IgD-negative memory B cell (primary cell): ENCODE results near the gene GPR25. TPM values are rescaled to one million over a fixed set of nuclear protein-coding genes. Genes with fewer than 3 reads are reported as not detected.

Source experiments
- polyA plus RNA-seq: library from polyadenylated mRNA; unstranded; fragments of 300-500 nt; fragmentation: Illumina TruSeq; gene quantifications from one replicate; pipeline ENCODE4 v1.2.3, GENCODE V29; 2021

The GPR25 gene
- polyA plus RNA-seq, 1 donor from 2014 or later: 41.1 TPM

Other genes starting within 250 kb of the GPR25 start
- 19.1 TPM for gene DDX59, start 203.1 kb upstream of the GPR25 start, polyA plus RNA-seq
- 0.06 TPM for gene CAMSAP2, start 134.1 kb upstream of the GPR25 start, polyA plus RNA-seq
- not detected for gene INAVA, start 21.9 kb downstream of the GPR25 start, polyA plus RNA-seq
- gene KIF21B, start 150.7 kb downstream of the GPR25 start, polyA plus RNA-seq: 5.6 TPM
- gene CACNA1S, start 239.4 kb downstream of the GPR25 start, polyA plus RNA-seq: not detected